MM.1S (cell line): Measurements from ENCODE around the gene UQCR10.
A peak's percentile ranks its signal among the peaks of the same experiment; 100 is the strongest.

Experiments
- DNase-seq: peaks from one replicate; pipeline ENCODE4 v3.0.0-alpha.2; 2015
- H2AFZ ChIP-seq: fragments of 300-600 bp; sonication (generic); 2 replicates; pipeline ENCODE4 v1.6.0; 2016; ENCODE audit warnings: antibody characterized with exemption, low read length
- H3F3A ChIP-seq: fragments of 300-600 bp; sonication (generic); 2 replicates; pipeline ENCODE4 v1.6.1; 2016; ENCODE audit warnings: mild to moderate bottlenecking, antibody characterized with exemption, low read length, moderate library complexity, mixed read lengths; ENCODE audit not compliant: insufficient read depth
- H3K27ac ChIP-seq: fragments of 300-600 bp; sonication (generic); 2 replicates; pipeline ENCODE4 v1.5.1; 2016; ENCODE audit warnings: mild to moderate bottlenecking, low read length
- H3K27me3 ChIP-seq: fragments of 300-600 bp; sonication (generic); replicated peaks from 2 replicates; pipeline ENCODE4 v1.6.0; 2016; ENCODE audit warnings: low read length; ENCODE audit not compliant: insufficient read depth
- H3K36me3 ChIP-seq: fragments of 300-600 bp; sonication (generic); replicated peaks from 2 replicates; pipeline ENCODE4 v1.6.1; 2016; ENCODE audit warnings: mild to moderate bottlenecking, low read length, mixed read lengths; ENCODE audit not compliant: insufficient read depth
- H3K4me1 ChIP-seq: fragments of 300-600 bp; sonication (generic); 2 replicates; pipeline ENCODE4 v1.6.1; 2016; ENCODE audit warnings: low read length, mixed read lengths
- H3K4me2 ChIP-seq: fragments of 300-600 bp; sonication (generic); 2 replicates; pipeline ENCODE4 v1.6.0; 2016; ENCODE audit warnings: low read depth, low read length
- H3K4me3 ChIP-seq: fragments of 300-600 bp; sonication (generic); 2 replicates; pipeline ENCODE4 v1.5.1; 2016; ENCODE audit warnings: low read length, mixed read lengths
- H3K79me2 ChIP-seq: fragments of 300-600 bp; sonication (generic); 2 replicates; pipeline ENCODE4 v1.6.1; 2016; ENCODE audit warnings: mixed run types, low read length, mixed read lengths
- H3K9ac ChIP-seq: fragments of 300-600 bp; sonication (generic); 2 replicates; pipeline ENCODE4 v1.6.1; 2016; ENCODE audit warnings: low read length, mixed read lengths
- H3K9me2 ChIP-seq: fragments of 300-600 bp; sonication (generic); replicated peaks from 2 replicates; pipeline ENCODE4 v1.6.1; 2016; ENCODE audit warnings: mild to moderate bottlenecking, low read length, mixed read lengths; ENCODE audit not compliant: insufficient read depth
- H3K9me3 ChIP-seq: fragments of 300-600 bp; sonication (generic); replicated peaks from 2 replicates; pipeline ENCODE4 v1.6.1; 2016; ENCODE audit warnings: mild to moderate bottlenecking, low read length, mixed read lengths; ENCODE audit not compliant: insufficient read depth
- H4K20me1 ChIP-seq: fragments of 300-600 bp; sonication (generic); 2 replicates; pipeline ENCODE4 v1.6.1; 2016; ENCODE audit warnings: mild to moderate bottlenecking, low read length, moderate library complexity, mixed read lengths; ENCODE audit not compliant: insufficient read depth
- EZH2 ChIP-seq: fragments of 300-600 bp; sonication (generic); optimal IDR thresholded peaks from 2 replicates; pipeline ENCODE3; 2017; ENCODE audit warnings: low read depth, mild to moderate bottlenecking, antibody characterized with exemption, low read length, mixed read lengths
- EZH2phosphoT487 ChIP-seq: fragments of 300-600 bp; sonication (generic); IDR thresholded peaks from 2 replicates; pipeline ENCODE4 v1.6.1; 2018; ENCODE audit warnings: antibody characterized with exemption, low read length
- TF ChIP-seq, protein P1 (sequence below): fragments of 300-600 bp; sonication (generic); IDR thresholded peaks from 2 replicates; pipeline ENCODE4 v1.5.1; 2016; ENCODE audit warnings: antibody characterized with exemption, low read length, mixed read lengths

The UQCR10 gene

DNA sequence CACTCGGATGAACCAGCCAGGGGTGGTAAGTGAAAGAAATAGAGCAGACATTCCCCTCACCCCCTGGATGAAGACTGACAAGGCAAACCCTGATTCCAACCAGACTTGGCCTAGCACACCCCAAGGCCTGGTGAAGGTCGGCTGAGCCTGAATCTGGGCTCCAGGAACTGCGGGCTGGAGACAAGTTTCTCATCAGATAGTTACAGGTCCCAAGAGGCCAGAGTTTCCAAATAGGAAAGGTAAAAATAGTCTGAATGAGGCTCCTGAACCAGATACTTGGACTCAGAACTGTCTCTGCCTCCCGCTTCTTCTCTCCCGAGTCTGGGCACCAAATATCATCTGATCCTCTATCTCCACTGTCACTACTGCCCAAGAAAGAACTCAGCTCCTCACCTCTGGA is 8.2 kb upstream of the UQCR10 start:
- Histone ChIP-seq H3K27ac (no peak overlapping the region), H3K4me1 (no peaks in the 10 kb centered on the region), H3K36me3 (no peaks in the 10 kb centered on the region), H3F3A (no peaks in the 10 kb centered on the region), H3K9me2 (no peaks in the 10 kb centered on the region), H3K79me2 (no peaks in the 10 kb centered on the region), H3K9me3 (no peaks in the 10 kb centered on the region), H3K9ac (no peak overlapping the region), H3K27me3 (no peaks in the 10 kb centered on the region), H2AFZ (no peak overlapping the region), H4K20me1 (no peaks in the 10 kb centered on the region), H3K4me2 (no peak overlapping the region), H3K4me3 (no peak overlapping the region)
- TF ChIP-seq EZH2, result no peak
- TF ChIP-seq EZH2phosphoT487, result no peak
- TF ChIP-seq, protein P1, sequence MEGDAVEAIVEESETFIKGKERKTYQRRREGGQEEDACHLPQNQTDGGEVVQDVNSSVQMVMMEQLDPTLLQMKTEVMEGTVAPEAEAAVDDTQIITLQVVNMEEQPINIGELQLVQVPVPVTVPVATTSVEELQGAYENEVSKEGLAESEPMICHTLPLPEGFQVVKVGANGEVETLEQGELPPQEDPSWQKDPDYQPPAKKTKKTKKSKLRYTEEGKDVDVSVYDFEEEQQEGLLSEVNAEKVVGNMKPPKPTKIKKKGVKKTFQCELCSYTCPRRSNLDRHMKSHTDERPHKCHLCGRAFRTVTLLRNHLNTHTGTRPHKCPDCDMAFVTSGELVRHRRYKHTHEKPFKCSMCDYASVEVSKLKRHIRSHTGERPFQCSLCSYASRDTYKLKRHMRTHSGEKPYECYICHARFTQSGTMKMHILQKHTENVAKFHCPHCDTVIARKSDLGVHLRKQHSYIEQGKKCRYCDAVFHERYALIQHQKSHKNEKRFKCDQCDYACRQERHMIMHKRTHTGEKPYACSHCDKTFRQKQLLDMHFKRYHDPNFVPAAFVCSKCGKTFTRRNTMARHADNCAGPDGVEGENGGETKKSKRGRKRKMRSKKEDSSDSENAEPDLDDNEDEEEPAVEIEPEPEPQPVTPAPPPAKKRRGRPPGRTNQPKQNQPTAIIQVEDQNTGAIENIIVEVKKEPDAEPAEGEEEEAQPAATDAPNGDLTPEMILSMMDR, result no peak
- no peak for DNase-seq

DNA sequence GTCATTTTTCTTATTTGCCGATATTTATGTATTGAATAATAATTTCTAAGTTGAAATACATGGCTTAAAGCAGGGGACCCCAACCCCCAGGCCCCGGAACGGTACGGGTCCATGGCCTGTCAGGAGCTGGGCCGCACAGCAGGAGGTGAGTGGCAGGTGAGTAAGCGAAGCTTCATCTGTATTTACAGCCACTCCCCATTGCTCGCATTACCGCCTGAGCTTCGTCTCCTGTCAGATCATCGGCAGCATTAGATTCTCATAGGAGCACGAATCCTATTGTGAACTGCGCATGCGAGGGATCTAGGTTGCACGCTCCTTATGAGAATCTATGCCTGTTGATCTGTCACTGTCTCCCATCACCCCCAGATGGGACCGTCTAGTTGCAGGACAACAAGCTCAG is 4.9 kb upstream of the UQCR10 start:
- Histone ChIP-seq H3K9ac (no peak overlapping the region), H3K9me2 (no peaks in the 10 kb centered on the region), H3K36me3 (no peaks in the 10 kb centered on the region), H3K27ac (no peak overlapping the region), H4K20me1 (no peaks in the 10 kb centered on the region), H3K4me2 (no peak overlapping the region), H3K4me1 (no peaks in the 10 kb centered on the region), H2AFZ (no peak overlapping the region), H3F3A (no peaks in the 10 kb centered on the region), H3K79me2 (peaks cover 11% of the 10 kb centered on the region), H3K27me3 (no peaks in the 10 kb centered on the region), H3K4me3 (no peak overlapping the region), H3K9me3 (no peaks in the 10 kb centered on the region)
- no peak for TF ChIP-seq EZH2phosphoT487
- TF ChIP-seq, protein P1, result no peak
- TF ChIP-seq EZH2, result no peak
- no peak for DNase-seq

DNA sequence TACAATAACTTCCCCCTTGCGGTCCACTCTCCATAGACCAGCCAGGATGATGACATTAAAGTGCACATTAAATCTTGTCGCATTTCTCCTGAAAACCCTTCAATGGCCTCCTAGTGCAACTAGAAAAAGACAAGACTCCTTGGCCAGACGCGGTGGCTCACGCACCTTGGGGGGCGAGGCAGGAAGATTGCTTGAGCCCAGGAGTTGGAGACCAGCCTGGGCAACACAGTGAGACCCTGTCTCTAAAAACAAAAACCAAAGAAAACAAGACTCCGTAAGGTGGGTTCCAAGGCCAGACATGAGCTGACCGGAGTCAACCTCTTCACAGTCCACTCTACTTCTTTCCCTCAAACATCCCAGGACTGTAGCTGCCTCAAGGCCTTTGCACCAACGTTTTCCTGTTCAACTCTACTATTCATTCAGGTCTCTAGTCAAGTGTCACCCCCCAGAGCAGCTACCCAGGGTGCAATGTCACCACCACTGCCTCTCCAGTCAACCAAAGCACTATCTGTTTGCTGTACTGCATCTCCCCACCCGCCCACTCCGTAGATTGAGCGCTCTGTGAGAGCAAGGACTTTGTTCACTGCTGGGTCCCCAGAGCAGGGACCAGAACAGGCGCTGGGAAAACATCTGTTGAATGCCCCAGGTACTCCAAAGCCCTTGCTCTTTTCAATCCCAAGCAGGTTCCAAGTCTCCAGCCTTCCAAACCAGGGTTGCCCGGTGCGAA is 1.1 kb upstream of the UQCR10 start:
- H2AFZ ChIP-seq, result peak overlapping the region; percentile 100
- peak overlapping the region; percentile 92 for H3K9ac ChIP-seq
- no peaks in the 10 kb centered on the region for H3F3A ChIP-seq
- peak overlapping the region; percentile 0; the same call in 1 of the 2 replicates for H3K27ac ChIP-seq
- peak overlapping the region; percentile 81 for H3K4me2 ChIP-seq
- no peaks in the 10 kb centered on the region for H3K27me3 ChIP-seq
- DNase-seq, result no peak
- TF ChIP-seq EZH2, result no peak
- no peak for TF ChIP-seq EZH2phosphoT487
- TF ChIP-seq, protein P1, result no peak
- H3K9me3 ChIP-seq, result no peaks in the 10 kb centered on the region
- 0 out of 2 replicates have a peak, but pooled peaks cover 5% of the 10 kb centered on the region for H3K36me3 ChIP-seq
- H3K79me2 ChIP-seq, result peaks cover 38% of the 10 kb centered on the region
- H4K20me1 ChIP-seq, result no peaks in the 10 kb centered on the region
- H3K4me1 ChIP-seq, result no peaks in the 10 kb centered on the region
- H3K4me3 ChIP-seq, result peak overlapping the region; percentile 100
- no peaks in the 10 kb centered on the region for H3K9me2 ChIP-seq
